DND-41 (cell line): Measurements from ENCODE around the gene IFRD1.

Experiments
- EZH2 ChIP-seq: IDR thresholded peaks from 3 replicates; pipeline ENCODE4 v1.6.1; 2012; ENCODE audit warnings: borderline replicate concordance, low read depth, mild to moderate bottlenecking, moderate library complexity, low read length, inconsistent platforms; ENCODE audit not compliant: severe bottlenecking
- TF ChIP-seq, protein P1 (sequence below): IDR thresholded peaks from 2 replicates; pipeline ENCODE4 v1.5.1; 2012; ENCODE audit warnings: borderline replicate concordance, low read length, moderate library complexity, mild to moderate bottlenecking; ENCODE audit not compliant: poor library complexity, severe bottlenecking; ENCODE audit errors: extremely low read depth

DNA sequence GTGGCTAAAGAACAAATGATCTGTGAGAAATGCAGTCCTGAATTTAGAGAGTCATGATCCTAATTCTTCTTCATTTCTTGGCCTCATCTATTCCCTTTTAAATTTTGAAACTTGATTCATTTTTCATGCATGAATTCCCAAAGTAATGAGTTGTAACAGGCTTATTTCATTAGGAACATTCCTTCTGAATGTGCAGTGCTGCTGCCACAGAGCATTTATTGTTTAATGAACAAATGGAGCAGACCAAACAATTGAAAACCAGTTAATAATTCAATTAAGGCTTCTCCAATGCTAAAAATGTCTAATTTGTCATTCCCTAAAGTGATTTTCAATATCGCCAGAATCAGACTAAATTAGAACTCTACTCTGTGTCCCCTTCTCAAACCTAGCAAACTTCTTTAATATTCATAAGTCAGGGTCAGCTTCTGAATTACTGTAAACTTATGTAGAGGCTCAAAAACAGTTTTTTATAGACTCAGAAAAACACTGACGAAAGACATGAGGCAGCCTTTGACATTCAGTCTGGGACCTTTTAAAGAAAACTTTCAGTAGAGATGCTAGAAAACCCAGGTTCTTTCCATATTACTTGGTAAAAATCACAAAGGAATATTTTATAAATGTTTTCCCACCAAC is 45.0 kb downstream of the IFRD1 start:
- TF ChIP-seq, protein P1, sequence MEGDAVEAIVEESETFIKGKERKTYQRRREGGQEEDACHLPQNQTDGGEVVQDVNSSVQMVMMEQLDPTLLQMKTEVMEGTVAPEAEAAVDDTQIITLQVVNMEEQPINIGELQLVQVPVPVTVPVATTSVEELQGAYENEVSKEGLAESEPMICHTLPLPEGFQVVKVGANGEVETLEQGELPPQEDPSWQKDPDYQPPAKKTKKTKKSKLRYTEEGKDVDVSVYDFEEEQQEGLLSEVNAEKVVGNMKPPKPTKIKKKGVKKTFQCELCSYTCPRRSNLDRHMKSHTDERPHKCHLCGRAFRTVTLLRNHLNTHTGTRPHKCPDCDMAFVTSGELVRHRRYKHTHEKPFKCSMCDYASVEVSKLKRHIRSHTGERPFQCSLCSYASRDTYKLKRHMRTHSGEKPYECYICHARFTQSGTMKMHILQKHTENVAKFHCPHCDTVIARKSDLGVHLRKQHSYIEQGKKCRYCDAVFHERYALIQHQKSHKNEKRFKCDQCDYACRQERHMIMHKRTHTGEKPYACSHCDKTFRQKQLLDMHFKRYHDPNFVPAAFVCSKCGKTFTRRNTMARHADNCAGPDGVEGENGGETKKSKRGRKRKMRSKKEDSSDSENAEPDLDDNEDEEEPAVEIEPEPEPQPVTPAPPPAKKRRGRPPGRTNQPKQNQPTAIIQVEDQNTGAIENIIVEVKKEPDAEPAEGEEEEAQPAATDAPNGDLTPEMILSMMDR, result no peak
- no peak for TF ChIP-seq EZH2
